Parathyroid adenoma (tissue), 2 donors: Measurements from ENCODE around the gene MARCHF4.

Source experiments
- H2AFZ ChIP-seq: fragments of 300-600 bp; sonication (generic); one replicate; pipeline ENCODE4 v1.7.0; 2017; ENCODE audit warnings: antibody characterized with exemption, mild to moderate bottlenecking
- H3K27ac ChIP-seq: fragments of 300-600 bp; sonication (generic); one replicate; pipeline ENCODE4 v1.7.0; 2017
- H3K27me3 ChIP-seq: fragments of 300-600 bp; sonication (generic); one replicate; pipeline ENCODE4 v1.7.0; 2017; ENCODE audit warnings: low read length; ENCODE audit not compliant: control insufficient read depth, insufficient read depth
- H3K36me3 ChIP-seq: fragments of 300-600 bp; sonication (generic); one replicate; pipeline ENCODE4 v1.7.0; 2017; ENCODE audit warnings: low read length; ENCODE audit not compliant: control insufficient read depth, insufficient read depth
- H3K4me1 ChIP-seq: fragments of 300-600 bp; sonication (generic); one replicate; pipeline ENCODE4 v1.7.0; 2017; ENCODE audit warnings: control low read depth
- H3K4me2 ChIP-seq: fragments of 300-600 bp; sonication (generic); one replicate; pipeline ENCODE4 v1.7.0; 2017; ENCODE audit warnings: low read length
- H3K4me3 ChIP-seq: fragments of 300-600 bp; sonication (generic); one replicate; pipeline ENCODE4 v1.7.0; 2017; ENCODE audit warnings: low read depth, low read length
- H3K79me2 ChIP-seq: fragments of 300-600 bp; sonication (generic); one replicate; pipeline ENCODE4 v1.7.0; 2017; ENCODE audit warnings: control low read depth
- H3K9ac ChIP-seq: fragments of 300-600 bp; sonication (generic); one replicate; pipeline ENCODE4 v1.7.0; 2017; ENCODE audit warnings: mild to moderate bottlenecking
- H3K9me3 ChIP-seq: fragments of 300-600 bp; sonication (generic); one replicate; pipeline ENCODE4 v1.7.0; 2017; ENCODE audit warnings: low read length; ENCODE audit not compliant: control insufficient read depth
- CTCF ChIP-seq: fragments of 300-600 bp; sonication (generic); IDR thresholded peaks from one replicate; pipeline ENCODE4 v1.7.0; 2017; ENCODE audit warnings: antibody characterized with exemption, mild to moderate bottlenecking
- donor health status: primary hyperparathyroidism.

MARCHF4 gene

GRCh38 chr2:216344206-216344949 lies 27.9 kb downstream of the MARCHF4 start:
- Histone ChIP-seq H3K79me2 (peaks cover 3% of the 10 kb centered on the region), H3K36me3 (no peaks in the 10 kb centered on the region), H3K4me2 (no peak overlapping the region), H3K9me3 (no peaks in the 10 kb centered on the region), H3K27me3 (no peaks in the 10 kb centered on the region), H3K27ac (no peak overlapping the region), H3K4me3 (no peak overlapping the region), H3K4me1 (no peaks in the 10 kb centered on the region), H2AFZ (no peak overlapping the region), H3K9ac (no peak overlapping the region)
- TF ChIP-seq CTCF: no peak

- H3K36me3 ChIP-seq: no peaks in the 10 kb centered on the region
- H3K27me3 ChIP-seq: no peaks in the 10 kb centered on the region
- H3K4me3 ChIP-seq: no peak overlapping the region
- H3K9me3 ChIP-seq: no peaks in the 10 kb centered on the region
- peaks cover 3% of the 10 kb centered on the region for H3K79me2 ChIP-seq
- no peaks in the 10 kb centered on the region for H3K4me1 ChIP-seq
- peak overlapping the region; percentile 54 for H2AFZ ChIP-seq
- H3K4me2 ChIP-seq: no peak overlapping the region
- H3K27ac ChIP-seq: no peak overlapping the region
- H3K9ac ChIP-seq: no peak overlapping the region
- TF ChIP-seq CTCF: no peak
These were observed 28.9 kb downstream of the MARCHF4 start for GRCh38 chr2:216343221-216343980.

GRCh38 chr2:216341121-216341520 lies 31.2 kb downstream of the MARCHF4 start:
- H3K27me3 ChIP-seq: no peaks in the 10 kb centered on the region
- no peak overlapping the region for H3K9ac ChIP-seq
- no peak for TF ChIP-seq CTCF
- no peak overlapping the region for H2AFZ ChIP-seq
- no peaks in the 10 kb centered on the region for H3K36me3 ChIP-seq
- H3K9me3 ChIP-seq: no peaks in the 10 kb centered on the region
- peaks cover 3% of the 10 kb centered on the region for H3K79me2 ChIP-seq
- H3K4me1 ChIP-seq: no peaks in the 10 kb centered on the region
- H3K27ac ChIP-seq: no peak overlapping the region
- no peak overlapping the region for H3K4me2 ChIP-seq
- no peak overlapping the region for H3K4me3 ChIP-seq

GRCh38 chr2:216340280-216340631 lies 32.0 kb downstream of the MARCHF4 start:
- peaks cover 3% of the 10 kb centered on the region for H3K79me2 ChIP-seq
- no peaks in the 10 kb centered on the region for H3K27me3 ChIP-seq
- H3K36me3 ChIP-seq: no peaks in the 10 kb centered on the region
- H2AFZ ChIP-seq: no peak overlapping the region
- TF ChIP-seq CTCF: no peak
- H3K4me3 ChIP-seq: no peak overlapping the region
- H3K9ac ChIP-seq: no peak overlapping the region
- no peak overlapping the region for H3K27ac ChIP-seq
- H3K9me3 ChIP-seq: no peaks in the 10 kb centered on the region
- H3K4me2 ChIP-seq: no peak overlapping the region
- no peaks in the 10 kb centered on the region for H3K4me1 ChIP-seq
